Measurements from ENCODE around the gene SLC2A13.

The SLC2A13 gene

DNA sequence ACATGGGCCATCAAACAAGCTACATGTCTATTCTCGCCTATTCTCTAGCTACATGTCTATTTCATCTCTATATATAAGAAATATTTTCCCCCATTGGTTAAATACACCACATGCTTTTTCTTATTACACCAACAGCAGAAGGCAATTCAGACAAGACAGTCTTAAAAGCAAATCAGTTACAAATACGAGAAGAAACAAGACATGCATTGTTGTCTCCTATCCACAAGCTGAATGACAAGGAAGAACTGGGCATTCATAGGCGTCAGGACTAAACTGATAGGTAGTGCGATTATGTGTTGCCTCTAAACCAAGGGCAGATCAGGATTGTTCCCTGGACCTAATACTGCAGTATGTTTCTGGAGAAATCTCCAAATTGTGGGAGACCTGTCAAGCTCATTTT is 19.4 kb downstream of the SLC2A13 start:
- no peaks in the 10 kb centered on the region for H3K4me1 ChIP-seq (ENCODE audit: insufficient read depth, poor library complexity, severe bottlenecking)
- DNase-seq (ENCODE audit: low spot score) (no peak), ATAC-seq (ENCODE audit: low read depth) (no peak)
- no peak overlapping the region for H3K4me3 ChIP-seq (ENCODE audit: severe bottlenecking)
- H3K36me3 ChIP-seq (ENCODE audit: low read depth) = no peaks in the 10 kb centered on the region
- H3K27me3 ChIP-seq (ENCODE audit: insufficient read depth, poor library complexity, severe bottlenecking) = no peaks in the 10 kb centered on the region
- TF ChIP-seq CTCF (IDR thresholded peaks at IDR 0.05; ENCODE audit: poor library complexity, severe bottlenecking) = no peak
- H3K9me3 ChIP-seq (ENCODE audit: severe bottlenecking) = no peaks in the 10 kb centered on the region
- no peak overlapping the region for H3K27ac ChIP-seq (ENCODE audit: poor library complexity, severe bottlenecking)

GRCh38 chr12:40078266-40078665 is 27.6 kb downstream of the SLC2A13 start:
- H3K4me3 ChIP-seq (ENCODE audit: severe bottlenecking) = no peak overlapping the region
- no peaks in the 10 kb centered on the region for H3K4me1 ChIP-seq (ENCODE audit: insufficient read depth, poor library complexity, severe bottlenecking)
- DNase-seq (ENCODE audit: low spot score) = no peak
- no peak for ATAC-seq (ENCODE audit: low read depth)
- no peak overlapping the region for H3K27ac ChIP-seq (ENCODE audit: poor library complexity, severe bottlenecking)
- peaks cover 3% of the 10 kb centered on the region for H3K9me3 ChIP-seq (ENCODE audit: severe bottlenecking)
- H3K36me3 ChIP-seq (ENCODE audit: low read depth) = no peaks in the 10 kb centered on the region
- no peak for TF ChIP-seq CTCF (IDR thresholded peaks at IDR 0.05; ENCODE audit: poor library complexity, severe bottlenecking)
- H3K27me3 ChIP-seq (ENCODE audit: insufficient read depth, poor library complexity, severe bottlenecking) = no peaks in the 10 kb centered on the region

- peaks cover 2% of the 10 kb centered on the region for H3K27me3 ChIP-seq (ENCODE audit: insufficient read depth, poor library complexity, severe bottlenecking)
- no peak overlapping the region for H3K4me3 ChIP-seq (ENCODE audit: severe bottlenecking)
- ATAC-seq (ENCODE audit: low read depth) (no peak), DNase-seq (ENCODE audit: low spot score) (no peak)
- no peak overlapping the region for H3K27ac ChIP-seq (ENCODE audit: poor library complexity, severe bottlenecking)
- peaks cover 3% of the 10 kb centered on the region for H3K9me3 ChIP-seq (ENCODE audit: severe bottlenecking)
- no peak for TF ChIP-seq CTCF (IDR thresholded peaks at IDR 0.05; ENCODE audit: poor library complexity, severe bottlenecking)
- no peaks in the 10 kb centered on the region for H3K4me1 ChIP-seq (ENCODE audit: insufficient read depth, poor library complexity, severe bottlenecking)
- H3K36me3 ChIP-seq (ENCODE audit: low read depth) = no peaks in the 10 kb centered on the region
Measured at GRCh38 chr12:40075458-40075857, 30.4 kb downstream of the SLC2A13 start.

DNA sequence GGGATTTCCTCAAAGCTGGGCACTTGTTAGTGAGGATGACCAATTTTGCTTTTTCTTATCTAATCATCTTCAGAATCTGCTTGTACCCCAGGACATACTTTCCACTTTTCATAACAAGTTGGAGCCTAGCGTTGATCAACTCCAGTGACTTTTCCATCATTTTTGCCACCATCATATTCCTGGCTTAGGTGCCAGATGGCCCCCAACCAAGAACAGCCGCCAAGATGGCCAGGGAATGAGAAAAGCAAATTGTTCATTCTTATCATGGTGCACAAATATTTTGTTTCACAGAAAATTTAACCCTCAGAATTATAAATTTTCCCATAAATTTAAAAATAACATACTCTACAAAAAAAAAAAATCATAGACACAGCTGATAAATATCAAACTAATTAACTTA is 37.5 kb downstream of the SLC2A13 start:
- Histone ChIP-seq H3K36me3 (ENCODE audit: low read depth) (no peaks in the 10 kb centered on the region), H3K4me3 (ENCODE audit: severe bottlenecking) (no peak overlapping the region), H3K27ac (ENCODE audit: poor library complexity, severe bottlenecking) (no peak overlapping the region), H3K4me1 (ENCODE audit: insufficient read depth, poor library complexity, severe bottlenecking) (no peaks in the 10 kb centered on the region), H3K27me3 (ENCODE audit: insufficient read depth, poor library complexity, severe bottlenecking) (peaks cover 3% of the 10 kb centered on the region), H3K9me3 (ENCODE audit: severe bottlenecking) (no peaks in the 10 kb centered on the region)
- DNase-seq (ENCODE audit: low spot score) (no peak), ATAC-seq (ENCODE audit: low read depth) (no peak)
- TF ChIP-seq CTCF (IDR thresholded peaks at IDR 0.05; ENCODE audit: poor library complexity, severe bottlenecking) = no peak

GRCh38 chr12:40065636-40066035 is 40.2 kb downstream of the SLC2A13 start:
- H3K27me3 ChIP-seq (ENCODE audit: insufficient read depth, poor library complexity, severe bottlenecking) = peaks cover 2% of the 10 kb centered on the region
- H3K9me3 ChIP-seq (ENCODE audit: severe bottlenecking) = no peaks in the 10 kb centered on the region
- no peak for ATAC-seq (ENCODE audit: low read depth)

More at GRCh38 chr12:40065636-40066035, 40.2 kb downstream of the SLC2A13 start:
- H3K27ac ChIP-seq (ENCODE audit: poor library complexity, severe bottlenecking) = no peak overlapping the region
- TF ChIP-seq CTCF (IDR thresholded peaks at IDR 0.05; ENCODE audit: poor library complexity, severe bottlenecking) = no peak
- no peaks in the 10 kb centered on the region for H3K36me3 ChIP-seq (ENCODE audit: low read depth)
- H3K4me3 ChIP-seq (ENCODE audit: severe bottlenecking) = no peak overlapping the region
- no peaks in the 10 kb centered on the region for H3K4me1 ChIP-seq (ENCODE audit: insufficient read depth, poor library complexity, severe bottlenecking)
- no peak for DNase-seq (ENCODE audit: low spot score)
